Activated naive CD4-positive, alpha-beta T cell treated with anti-CD3 and anti-CD28 coated beads, Interleukin-2, amount 50 U/mL, for 72 hours (primary cell): ENCODE results near the gene SLC28A2. TPM values are rescaled to one million over a fixed set of nuclear protein-coding genes. Genes with fewer than 3 reads are reported as not detected.
"Not testable (repeated sequence)": the region's sequence is repeated elsewhere in the genome, so short reads cannot be mapped to it uniquely, and the experiment has no call there.

Source experiments
- ATAC-seq, 2 donors: fragments of 150-1000 bp; cut with Tn5 transposase; 2 replicates each; pipeline ENCODE4 v1.10.0; 2021; ENCODE audit warnings: mild to moderate bottlenecking in 2 of 2, moderate library complexity in 2 of 2
- DNase-seq, 2 donors: peaks; one replicate each; pipeline ENCODE4 v3.0.0; 2021 to 2022; ENCODE audit warnings: low spot score in 2 of 2
- H3K27ac Mint-ChIP-seq, 2 donors: one replicate each; pipeline ENCODE4 v1.8.0; 2022; ENCODE audit warnings: mild to moderate bottlenecking in 2 of 2, mixed read lengths in 2 of 2
- H3K36me3 Mint-ChIP-seq, 2 donors: one replicate each; pipeline ENCODE4 v1.8.0; 2022; ENCODE audit warnings: mixed read lengths in 2 of 2
- H3K9me3 Mint-ChIP-seq, 2 donors: one replicate each; pipeline ENCODE4 v1.8.0; 2022; ENCODE audit warnings: mixed read lengths in 2 of 2
- total RNA-seq, 2 donors: library from RNA; stranded (reverse); gene quantifications; one replicate each; pipeline ENCODE4 v1.2.3, GENCODE V29; 2022

SLC28A2 gene
- total RNA-seq, 2 donors from 2014 or later: not detected

DNA sequence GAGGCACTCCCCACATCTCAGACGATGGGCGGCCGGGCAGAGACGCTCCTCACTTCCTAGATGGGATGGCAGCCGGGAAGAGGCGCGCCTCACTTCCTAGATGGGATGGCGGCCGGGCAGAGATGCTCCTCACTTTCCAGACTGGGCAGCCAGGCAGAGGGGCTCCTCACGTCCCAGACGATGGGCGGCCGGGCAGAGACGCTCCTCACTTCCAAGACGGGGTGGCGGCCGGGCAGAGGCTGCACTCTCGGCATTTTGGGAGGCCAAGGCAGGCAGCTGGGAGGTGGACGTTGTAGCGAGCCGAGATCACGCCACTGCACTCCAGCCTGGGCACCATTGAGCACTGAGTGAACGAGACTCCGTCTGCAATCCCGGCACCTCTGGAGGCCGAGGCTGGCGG is 41.3 kb downstream of the SLC28A2 start:
- H3K9me3 Mint-ChIP-seq: peaks cover 10 to 12% of the 10 kb centered on the region in 2 donors
- H3K36me3 Mint-ChIP-seq, ATAC-seq, H3K27ac Mint-ChIP-seq, DNase-seq: not testable (repeated sequence)

GRCh38 chr15:45298964-45299378 is 46.9 kb downstream of the SLC28A2 start:
- H3K27ac Mint-ChIP-seq, ATAC-seq, DNase-seq: not testable (repeated sequence)
- peaks cover 10 to 12% of the 10 kb centered on the region in 2 donors for H3K9me3 Mint-ChIP-seq
- peaks cover 8 to 15% of the 10 kb centered on the region in 2 donors for H3K36me3 Mint-ChIP-seq

GRCh38 chr15:45304711-45305110 is 52.7 kb downstream of the SLC28A2 start:
- Mint-ChIP-seq H3K9me3 (no peaks in the 10 kb centered on the region), H3K27ac (no peak overlapping the region), H3K36me3 (no peaks in the 10 kb centered on the region)
- no peak for ATAC-seq
- no peak for DNase-seq

- Mint-ChIP-seq H3K9me3 (no peaks in the 10 kb centered on the region), H3K27ac (no peak overlapping the region), H3K36me3 (no peaks in the 10 kb centered on the region)
- DNase-seq (no peak), ATAC-seq (no peak)
Observed at GRCh38 chr15:45306105-45306504, 54.1 kb downstream of the SLC28A2 start.

DNA sequence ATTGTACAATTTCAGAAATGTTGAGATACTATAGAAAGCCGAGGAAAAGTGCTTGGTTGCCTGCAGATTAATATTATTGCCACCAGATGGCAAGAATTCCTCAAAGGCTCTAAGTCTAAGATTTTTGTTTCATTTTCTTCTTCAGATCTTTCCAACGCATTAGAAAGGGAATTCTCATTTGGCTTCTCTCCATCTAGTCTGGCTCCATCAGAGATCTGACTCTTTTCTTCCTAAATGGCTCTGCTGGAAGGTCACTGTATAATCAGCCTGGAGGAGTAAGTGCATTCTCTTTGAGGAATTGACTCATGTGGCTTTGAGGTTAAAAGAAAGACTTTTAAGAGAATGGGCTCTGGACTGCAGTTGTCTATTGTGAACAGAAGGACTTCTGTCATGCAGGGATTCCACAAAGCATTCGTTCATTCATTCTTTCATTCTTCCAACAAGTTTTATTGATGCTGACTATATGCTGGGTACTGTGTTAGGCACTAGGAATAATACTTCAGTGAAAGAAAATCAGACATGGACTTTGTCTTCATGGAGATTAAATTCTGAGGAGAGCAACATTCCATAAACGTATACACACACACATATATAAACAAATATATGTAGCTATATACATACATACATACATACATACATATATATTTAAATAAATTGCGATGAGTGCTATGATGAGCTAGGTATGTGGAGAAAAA is 55.3 kb downstream of the SLC28A2 start:
- DNase-seq (no peak), ATAC-seq (peak in 1 of 2 donors; percentile 47)
- H3K9me3 Mint-ChIP-seq: no peaks in the 10 kb centered on the region
- no peak overlapping the region for H3K27ac Mint-ChIP-seq
- no peaks in the 10 kb centered on the region for H3K36me3 Mint-ChIP-seq

- not testable (repeated sequence) for H3K27ac Mint-ChIP-seq, H3K9me3 Mint-ChIP-seq, H3K36me3 Mint-ChIP-seq, ATAC-seq, DNase-seq
Observed at GRCh38 chr15:45314117-45314516, 62.1 kb downstream of the SLC28A2 start.

GRCh38 chr15:45314960-45315359 is 62.9 kb downstream of the SLC28A2 start:
- DNase-seq (no peak), ATAC-seq (no peak)
- H3K36me3 Mint-ChIP-seq: no peaks in the 10 kb centered on the region
- H3K27ac Mint-ChIP-seq: no peak overlapping the region
- no peaks in the 10 kb centered on the region for H3K9me3 Mint-ChIP-seq

DNA sequence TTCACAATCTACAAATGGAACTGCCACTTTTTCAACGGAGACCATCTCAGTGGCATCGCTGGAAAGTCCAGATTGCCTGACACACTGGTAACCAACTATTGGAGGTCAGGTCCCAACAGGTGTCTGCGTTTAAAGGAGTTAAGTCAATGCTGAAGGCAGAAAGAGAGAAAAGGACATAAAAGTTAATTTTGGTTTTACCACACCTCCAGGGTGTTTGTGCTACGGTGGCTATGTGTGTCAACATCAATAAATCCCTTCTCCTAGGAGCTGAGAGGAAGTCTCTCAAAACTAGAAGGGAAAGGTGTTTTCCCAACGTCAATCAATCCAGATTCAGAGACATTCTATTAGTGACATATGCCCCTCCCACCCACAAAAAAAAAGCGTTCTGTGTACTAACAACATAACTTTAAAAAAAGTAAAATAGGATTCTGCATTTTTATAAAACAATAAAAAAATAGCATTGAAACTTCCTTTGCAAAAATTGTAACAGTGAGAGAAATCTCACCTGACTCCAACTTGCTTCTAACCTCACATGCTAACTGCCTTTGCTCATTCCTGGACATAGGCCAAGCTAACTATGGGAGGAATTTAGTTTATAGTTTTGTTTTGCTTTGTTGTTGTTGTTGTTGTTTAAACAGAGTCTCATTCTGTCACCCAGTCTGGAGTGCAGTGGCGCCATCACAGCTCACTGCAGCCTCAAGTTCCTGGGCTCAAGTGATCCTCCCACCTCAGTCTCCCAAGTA is 67.6 kb downstream of the SLC28A2 start:
- DNase-seq (no peak), ATAC-seq (no peak)
- Mint-ChIP-seq H3K9me3 (no peaks in the 10 kb centered on the region), H3K27ac (no peak overlapping the region), H3K36me3 (no peaks in the 10 kb centered on the region)

GRCh38 chr15:45320581-45321205 is 68.7 kb downstream of the SLC28A2 start:
- Mint-ChIP-seq H3K9me3 (no peaks in the 10 kb centered on the region), H3K27ac (no peak overlapping the region), H3K36me3 (no peaks in the 10 kb centered on the region)
- ATAC-seq (no peak), DNase-seq (no peak)

GRCh38 chr15:45326280-45326679 is 74.2 kb downstream of the SLC28A2 start:
- ATAC-seq (no peak), DNase-seq (no peak)
- H3K36me3 Mint-ChIP-seq: no peaks in the 10 kb centered on the region
- no peaks in the 10 kb centered on the region for H3K9me3 Mint-ChIP-seq
- H3K27ac Mint-ChIP-seq: no peak overlapping the region

- no peaks in the 10 kb centered on the region for H3K9me3 Mint-ChIP-seq
- no peaks in the 10 kb centered on the region for H3K36me3 Mint-ChIP-seq
- ATAC-seq (no peak), DNase-seq (no peak)
- H3K27ac Mint-ChIP-seq: no peak overlapping the region
Observed at GRCh38 chr15:45326741-45327140, 74.7 kb downstream of the SLC28A2 start.

Other genes starting within 250 kb of the SLC28A2 start
- gene SORD, start 229.0 kb upstream of the SLC28A2 start, total RNA-seq: 10 to 100 TPM; 14.8 to 17.8 TPM
- under 1 TPM; 0.16 to 0.36 TPM for gene DUOX2, start 138.1 kb upstream of the SLC28A2 start, total RNA-seq
- gene DUOXA2, start 137.9 kb upstream of the SLC28A2 start, total RNA-seq: not detected
- under 1 TPM in 1 of 2 donors, not detected in 1; 0.23 TPM for gene DUOXA1, start 122.4 kb upstream of the SLC28A2 start, total RNA-seq
- under 1 TPM; 0.05 to 0.18 TPM for gene DUOX1, start 122.2 kb upstream of the SLC28A2 start, total RNA-seq
- gene SHF, start 64.3 kb upstream of the SLC28A2 start, total RNA-seq: 10 to 100 TPM in 1 of 2 donors, 1 to 10 TPM in 1; 8.6 to 22.3 TPM
- 1 to 10 TPM; 1.4 to 3.7 TPM for gene GATM, start 126.3 kb downstream of the SLC28A2 start, total RNA-seq